ENCODE results near the gene LRRC72.
"Not testable (repeated sequence)": the region's sequence is repeated elsewhere in the genome, so short reads cannot be mapped to it uniquely, and the experiment has no call there.

The LRRC72 gene

DNA sequence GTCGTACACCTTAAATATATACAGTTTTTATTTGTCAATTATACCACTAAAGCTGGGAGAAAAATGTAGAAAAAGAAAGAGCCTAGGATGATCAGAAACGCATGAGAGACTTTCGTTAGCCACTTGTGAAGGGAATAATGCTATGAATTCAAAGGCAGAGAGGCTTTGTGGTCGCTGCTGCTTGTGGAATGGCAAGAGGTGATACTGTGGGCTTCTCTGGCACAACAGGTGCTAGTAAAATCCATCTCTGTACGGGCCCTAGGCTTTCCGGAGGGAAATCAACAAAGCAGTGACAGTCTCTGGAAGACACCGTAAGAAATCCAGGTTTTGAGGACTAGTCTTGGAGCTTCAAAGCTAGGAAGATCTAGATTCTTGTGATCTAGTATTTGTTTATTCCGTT is 52.6 kb downstream of the LRRC72 start:
- DNase-seq (ENCODE audit: low read depth in 2 of 2) = no peak

DNA sequence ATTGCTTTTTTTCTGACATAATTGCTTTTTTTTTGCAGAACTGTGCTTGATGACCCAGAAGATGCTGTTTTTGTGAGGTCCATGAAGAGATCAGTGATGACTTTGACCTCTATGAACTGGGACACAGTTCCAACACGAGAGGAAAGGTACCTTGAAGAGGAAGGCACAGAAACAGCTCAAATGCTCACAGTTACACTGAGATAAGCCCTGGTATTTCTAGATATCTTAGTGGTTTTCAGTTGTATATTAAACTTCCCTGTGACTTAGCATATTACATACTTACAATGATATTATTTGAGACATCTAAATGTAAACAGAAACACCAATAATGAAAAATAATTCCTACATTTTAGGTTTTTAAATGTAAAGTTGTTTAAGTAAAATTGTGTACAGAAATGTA is 54.7 kb downstream of the LRRC72 start:
- no peak for DNase-seq (ENCODE audit: low read depth in 2 of 2)

DNA sequence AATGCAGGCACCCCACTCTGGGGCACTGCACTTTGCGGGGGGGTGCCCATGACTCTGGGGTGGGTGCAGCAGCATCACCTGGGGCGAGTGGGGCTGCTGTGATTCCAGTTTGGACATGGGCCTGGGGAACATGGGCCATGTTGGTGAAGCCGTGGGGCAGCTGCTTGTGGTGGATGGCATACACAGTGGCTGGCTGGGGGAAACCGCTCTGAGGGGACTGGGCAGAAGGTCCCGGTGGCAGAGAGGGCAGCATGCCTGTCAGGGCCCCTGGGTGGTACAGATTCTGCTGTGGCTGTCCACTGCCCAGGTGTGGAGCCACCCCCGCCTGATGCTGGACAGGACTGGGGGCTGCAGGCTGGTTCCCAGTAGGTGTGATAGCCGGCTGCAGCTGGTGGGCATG is 57.2 kb downstream of the LRRC72 start:
- DNase-seq (ENCODE audit: low read depth in 2 of 2) = no peak

DNA sequence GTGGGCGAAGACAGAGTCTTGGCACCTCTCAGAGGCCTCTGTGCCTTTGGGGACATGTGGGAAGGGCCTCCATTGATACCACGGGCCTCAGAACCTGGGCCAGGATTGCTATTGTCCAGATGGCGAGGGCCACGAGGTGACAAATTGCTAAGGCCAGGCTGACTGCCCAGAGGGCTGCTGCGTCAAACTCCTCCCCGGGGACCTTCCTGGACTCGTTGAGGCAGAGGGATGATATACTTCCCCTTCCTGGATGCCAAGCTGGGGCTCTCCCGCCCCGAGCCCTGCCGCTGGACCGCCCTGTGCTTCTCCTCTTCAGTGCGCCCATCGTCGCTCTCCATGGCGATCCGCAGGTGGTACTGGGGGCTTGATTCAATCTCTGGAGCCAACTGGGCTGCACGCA is 58.9 kb downstream of the LRRC72 start:
- DNase-seq (ENCODE audit: low read depth in 2 of 2) = no peak

DNA sequence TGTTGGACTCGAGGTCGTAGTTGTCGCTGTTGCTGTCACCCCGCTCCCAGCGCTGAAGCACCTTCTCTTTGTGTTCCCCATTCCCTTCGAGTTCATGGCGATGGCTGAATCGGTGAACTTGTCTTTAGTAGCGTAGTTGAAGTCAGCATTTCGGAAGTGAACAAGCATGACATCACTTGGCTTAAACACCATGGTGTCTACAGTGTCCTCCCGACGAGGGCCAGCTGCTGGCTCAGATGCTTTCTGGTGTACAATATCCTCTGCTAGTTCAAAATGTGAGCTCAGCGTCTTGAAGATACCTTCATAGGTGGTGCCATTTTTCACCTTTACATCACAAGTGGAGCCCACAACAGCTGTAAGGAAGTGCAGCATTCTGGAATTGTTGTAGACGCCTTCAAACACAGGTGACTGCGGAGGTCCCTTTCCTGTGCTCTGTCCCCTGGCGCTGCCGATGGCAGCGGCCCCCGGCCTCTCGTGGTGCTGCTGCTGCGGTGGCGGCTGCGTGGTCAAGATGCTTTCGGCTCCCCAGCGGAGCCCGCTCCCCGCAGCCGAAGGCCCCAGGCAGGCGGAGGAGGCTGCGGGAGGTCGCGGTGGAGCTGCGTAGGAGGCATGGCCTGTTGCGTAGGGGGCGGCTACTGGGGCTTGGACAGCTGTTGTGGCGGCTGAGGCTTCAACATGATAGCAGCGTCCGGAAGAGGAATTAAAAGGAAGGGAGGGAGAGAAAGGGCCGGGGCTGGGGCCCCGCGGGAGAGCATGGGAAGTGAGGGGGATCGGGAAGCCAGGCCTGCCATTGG is 59.7 kb downstream of the LRRC72 start:
- no peak for DNase-seq (ENCODE audit: low read depth in 2 of 2)

DNA sequence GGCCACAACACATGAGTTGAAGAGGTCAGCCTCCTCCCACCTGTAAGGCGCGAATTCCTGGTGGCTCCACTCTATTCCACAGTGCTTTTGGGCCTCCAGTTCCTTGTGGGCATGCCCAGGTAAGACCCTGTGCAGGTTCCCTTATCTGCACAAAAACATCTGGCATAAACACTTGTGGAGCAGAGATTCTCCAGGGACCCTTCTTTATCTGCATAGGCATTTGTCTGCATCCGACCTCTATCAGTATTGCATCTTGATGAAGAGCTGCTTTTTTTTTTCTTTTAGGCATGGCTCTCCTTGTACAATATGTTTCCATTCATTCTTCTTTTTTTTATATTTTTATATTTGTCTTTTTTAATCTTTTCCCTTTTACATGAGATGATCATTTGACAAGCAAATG is 60.5 kb downstream of the LRRC72 start:
- DNase-seq (ENCODE audit: low read depth in 2 of 2) = no peak

DNA sequence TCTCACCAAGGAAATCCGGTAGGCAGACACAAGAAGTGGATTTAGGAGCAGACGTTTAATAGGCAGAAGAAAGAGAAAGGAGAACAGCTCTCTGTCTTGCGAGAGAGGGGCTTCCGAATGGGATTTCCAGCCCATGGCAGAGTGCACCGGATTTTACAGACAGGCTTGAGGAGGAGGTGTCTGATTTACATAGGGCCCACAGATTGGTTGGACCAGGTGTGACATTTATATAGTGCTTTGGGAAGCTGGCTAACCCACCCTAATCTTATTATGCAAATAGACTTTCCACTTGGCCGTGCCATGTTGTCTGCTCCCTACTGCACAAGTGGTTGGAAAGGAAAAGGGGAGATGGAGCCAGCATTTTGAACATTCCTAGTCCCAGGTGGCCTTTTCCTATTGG is 61.2 kb downstream of the LRRC72 start:
- DNase-seq (ENCODE audit: low read depth in 2 of 2) = no peak

DNA sequence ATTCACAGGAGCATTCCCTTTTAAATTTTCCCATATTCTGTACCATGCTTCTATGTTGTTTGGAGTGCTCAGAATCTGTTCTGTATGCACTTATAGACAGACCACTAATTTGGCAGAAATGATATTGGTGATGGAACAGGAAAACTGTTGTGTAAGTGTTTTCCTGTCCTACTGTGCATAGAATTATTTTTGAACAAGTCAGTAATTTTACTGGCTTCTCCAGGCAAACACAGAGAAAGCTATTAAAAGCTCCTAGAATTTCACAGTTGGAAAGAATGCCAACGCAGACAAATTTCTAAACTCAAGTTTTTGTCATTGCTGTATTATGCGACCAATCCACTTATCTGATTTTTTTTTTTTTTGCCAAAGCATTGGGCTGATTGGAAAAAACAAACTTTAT is 63.3 kb downstream of the LRRC72 start:
- no peak for DNase-seq (ENCODE audit: low read depth in 2 of 2)

DNA sequence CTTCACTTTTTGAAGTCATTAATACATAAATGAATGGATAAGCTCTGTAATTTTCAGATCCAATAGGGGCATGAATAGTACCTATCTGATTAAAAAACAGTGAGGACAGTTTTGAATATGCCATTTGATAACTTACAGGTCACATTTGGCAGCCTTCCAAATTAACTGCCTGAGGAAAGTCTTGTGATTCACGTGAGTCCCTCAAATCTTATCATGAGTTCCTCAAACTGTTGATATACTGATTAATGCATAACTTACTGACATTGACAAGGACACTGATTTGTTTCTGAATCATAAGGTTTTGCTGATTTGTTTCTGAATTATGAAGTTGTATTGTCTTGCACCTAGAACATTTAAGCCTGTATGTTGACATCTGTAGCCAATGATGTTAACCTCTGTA is 63.8 kb downstream of the LRRC72 start:
- DNase-seq (ENCODE audit: low read depth in 2 of 2) = no peak

DNA sequence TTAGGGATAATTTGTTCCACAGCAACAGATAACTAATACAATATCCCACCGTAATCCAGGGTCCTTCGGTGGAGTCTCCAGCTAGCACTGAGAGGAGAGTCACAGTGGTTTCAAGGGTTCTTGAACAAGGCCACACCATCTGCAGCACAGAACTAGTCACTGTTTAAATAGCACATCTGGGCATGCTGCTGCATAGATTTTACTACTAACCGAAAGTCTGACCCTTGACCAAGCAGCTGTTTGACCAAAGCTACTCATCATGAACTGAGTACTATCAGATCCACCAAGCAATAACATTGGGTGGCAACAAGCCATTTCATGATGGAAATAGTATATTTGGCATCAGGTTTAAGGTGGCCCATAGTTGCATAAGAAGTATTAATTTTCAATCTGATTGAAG is 65.8 kb downstream of the LRRC72 start:
- no peak for DNase-seq (ENCODE audit: low read depth in 2 of 2)

DNA sequence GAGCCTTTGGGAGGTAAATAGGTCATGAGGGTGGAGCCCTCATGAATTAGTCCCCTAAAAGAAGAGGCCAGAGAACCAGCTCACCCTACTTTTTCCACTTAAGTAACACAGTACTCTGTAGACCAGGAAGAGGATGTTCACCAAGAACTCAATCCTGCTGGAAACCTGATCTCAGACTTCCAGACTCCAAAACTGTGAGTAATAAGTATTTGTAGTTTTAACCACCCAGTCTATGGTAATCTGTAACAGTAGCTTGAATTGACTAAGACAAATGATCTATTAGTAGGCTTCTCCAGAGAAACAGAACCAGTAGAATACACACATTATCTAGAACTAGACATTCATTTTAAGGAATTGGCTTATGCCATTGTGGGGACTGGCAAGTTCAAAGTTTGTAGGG is 67.4 kb downstream of the LRRC72 start:
- DNase-seq (ENCODE audit: low read depth in 2 of 2) = no peak

DNA sequence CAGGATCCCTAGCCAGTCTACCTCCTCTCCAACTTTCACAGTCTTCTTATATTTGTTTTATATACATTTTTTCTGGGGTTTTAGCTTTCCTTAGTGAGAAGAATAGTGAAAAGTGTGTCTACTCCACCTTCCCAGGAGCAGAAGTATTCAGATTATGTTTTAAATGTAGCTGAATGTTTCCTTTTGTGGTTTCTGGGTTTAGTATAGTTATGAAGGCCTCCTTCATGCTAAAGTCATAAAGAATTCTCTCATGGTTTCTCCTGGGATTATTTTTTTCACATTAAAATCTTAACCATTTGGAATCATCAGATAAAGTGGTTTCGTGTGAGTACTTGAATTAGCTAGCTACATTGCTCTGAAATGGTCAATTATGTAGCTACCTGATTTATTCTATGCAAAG is 68.1 kb downstream of the LRRC72 start:
- DNase-seq (ENCODE audit: low read depth in 2 of 2) = no peak

DNA sequence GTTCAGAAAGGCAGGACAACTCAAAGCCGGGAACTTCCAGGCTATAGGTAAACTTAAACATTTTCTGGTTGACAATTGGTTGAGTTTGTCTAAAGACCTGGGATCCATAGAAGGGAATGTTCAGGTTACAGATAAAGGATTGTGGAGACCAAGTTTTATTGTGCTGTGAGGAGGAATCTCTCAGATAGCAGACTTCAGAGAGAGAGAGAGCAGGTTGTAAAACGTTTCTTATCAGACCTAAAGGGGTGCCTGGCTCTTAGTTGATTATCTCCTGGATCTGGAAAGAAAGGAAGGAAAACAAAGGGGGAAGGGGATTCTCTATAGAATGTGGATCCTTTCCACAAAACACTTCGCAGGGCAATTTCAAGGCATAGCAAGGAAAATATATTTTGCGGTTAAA is 69.0 kb downstream of the LRRC72 start:
- not testable (repeated sequence) for DNase-seq (ENCODE audit: low read depth in 2 of 2)

DNA sequence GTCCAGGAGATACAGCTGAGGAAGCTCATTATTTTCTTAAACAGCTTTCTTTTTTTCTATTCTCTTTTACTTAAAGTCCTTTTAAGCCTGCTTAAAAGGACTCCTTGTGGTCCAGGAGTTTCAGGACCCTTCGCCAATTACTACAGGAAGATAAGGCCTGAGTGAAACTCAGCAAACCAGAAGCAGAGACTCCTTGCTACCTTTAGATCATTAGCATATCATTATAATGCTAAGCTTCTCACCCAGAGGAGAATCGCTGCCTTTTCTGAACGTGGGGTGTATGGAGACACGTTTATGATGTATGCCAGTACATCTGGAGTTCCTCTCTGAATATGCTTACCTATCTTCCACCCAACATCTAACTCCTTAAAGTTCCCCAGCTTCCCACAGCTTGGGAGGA is 71.4 kb downstream of the LRRC72 start:
- DNase-seq (ENCODE audit: low read depth in 2 of 2) = no peak

DNA sequence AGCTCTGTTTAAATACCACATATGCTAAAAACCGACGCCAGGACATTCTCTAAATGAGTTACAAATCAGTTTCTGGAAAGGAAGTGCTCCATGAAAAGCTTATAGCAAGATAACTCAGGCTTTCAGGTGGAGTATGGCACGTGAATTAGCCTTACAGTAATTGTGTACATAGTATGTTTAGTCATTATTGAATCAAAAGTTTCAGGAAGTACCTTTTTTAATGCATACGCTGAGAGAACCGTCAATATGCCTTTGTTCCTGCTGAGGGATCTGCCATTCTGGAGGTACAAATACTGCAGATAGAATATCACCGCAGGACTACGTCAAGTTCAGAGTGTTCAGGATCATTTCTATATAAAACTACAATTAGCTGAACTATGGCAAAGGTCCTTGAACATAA is 73.2 kb downstream of the LRRC72 start:
- no peak for DNase-seq (ENCODE audit: low read depth in 2 of 2)

DNA sequence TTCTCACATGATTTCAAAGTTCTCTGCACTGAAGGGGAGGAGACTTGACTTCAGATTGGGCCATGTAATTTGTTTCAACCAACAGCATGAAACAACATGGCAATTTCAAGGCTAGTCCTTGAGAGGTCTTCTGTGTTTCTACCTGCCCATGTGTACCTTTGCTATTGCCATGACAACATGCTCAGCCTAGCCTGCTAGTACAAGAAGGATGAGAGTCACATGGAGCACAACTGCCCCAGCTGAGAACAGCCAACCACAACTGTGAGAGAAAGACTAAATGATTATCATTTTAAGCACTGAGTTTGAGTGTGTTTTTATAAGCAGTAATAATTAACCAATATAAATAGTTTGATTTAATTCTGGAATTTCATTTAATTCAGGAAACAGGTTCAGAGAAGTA is 77.0 kb downstream of the LRRC72 start:
- DNase-seq (ENCODE audit: low read depth in 2 of 2) = no peak

DNA sequence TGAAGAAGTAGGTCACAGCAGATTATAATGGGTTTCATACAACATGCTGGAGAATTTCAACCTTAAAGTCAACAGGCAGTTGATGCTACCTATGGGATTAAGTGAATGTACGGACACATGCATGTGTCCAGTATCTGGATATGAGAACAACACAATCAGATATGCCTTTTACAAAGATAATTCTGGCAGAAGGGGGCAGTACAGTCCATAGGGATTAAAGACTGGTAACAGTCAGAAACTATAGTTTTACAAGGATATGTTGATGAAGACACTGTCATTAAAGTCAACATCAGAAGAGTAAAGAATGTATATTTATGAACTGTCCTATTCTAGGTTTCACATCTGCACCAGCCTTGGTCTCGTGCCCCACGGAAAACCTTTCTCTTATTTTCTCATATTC is 77.4 kb downstream of the LRRC72 start:
- DNase-seq (ENCODE audit: low read depth in 2 of 2) = no peak

DNA sequence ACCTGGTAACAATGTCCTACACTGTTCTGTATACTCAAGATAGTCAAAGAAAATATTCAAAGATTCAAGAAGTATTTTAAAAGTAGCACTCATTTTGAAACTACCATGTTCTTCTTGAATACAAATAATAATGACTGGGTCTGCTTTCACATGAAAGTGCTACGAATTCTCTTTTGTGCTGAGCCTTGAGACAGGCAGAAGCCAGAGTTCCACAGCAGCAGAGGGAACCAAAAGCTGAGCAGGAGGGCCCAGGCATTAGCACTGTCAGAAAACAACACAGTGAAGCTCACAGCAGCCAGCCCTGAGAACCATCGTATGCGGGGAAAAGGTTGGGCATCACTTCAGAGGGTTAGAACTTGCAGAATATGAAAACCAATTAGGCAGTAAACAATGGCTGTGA is 80.1 kb downstream of the LRRC72 start:
- no peak for DNase-seq (ENCODE audit: low read depth in 2 of 2)

DNA sequence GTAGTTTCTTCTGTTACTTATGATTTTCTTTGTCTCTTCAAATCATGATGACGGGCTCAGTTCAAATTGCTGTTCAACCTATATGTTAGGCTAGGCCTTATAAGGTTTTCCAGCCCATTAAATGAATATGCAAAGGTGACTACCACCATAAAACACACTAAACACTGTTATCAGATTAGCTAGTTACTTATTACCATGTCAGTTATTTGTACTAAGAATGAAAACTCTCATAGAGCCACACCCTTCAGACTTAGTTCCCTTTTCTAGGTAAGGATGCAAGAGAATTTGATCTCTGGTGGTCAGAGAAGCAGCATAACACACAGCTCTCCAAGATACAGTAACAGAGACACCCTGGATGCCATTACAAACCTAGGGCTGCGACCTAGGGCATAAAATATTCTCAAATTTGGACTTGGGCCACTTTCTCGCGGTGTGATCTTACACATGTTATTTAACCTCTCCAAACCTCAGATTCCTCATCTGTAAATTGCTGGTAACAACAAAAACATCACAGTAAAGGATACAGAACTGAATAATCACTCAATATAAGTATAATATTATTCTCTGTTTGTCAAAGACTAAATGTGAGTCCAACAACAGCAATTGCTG is 83.3 kb downstream of the LRRC72 start:
- DNase-seq (ENCODE audit: low read depth in 2 of 2) = no peak

DNA sequence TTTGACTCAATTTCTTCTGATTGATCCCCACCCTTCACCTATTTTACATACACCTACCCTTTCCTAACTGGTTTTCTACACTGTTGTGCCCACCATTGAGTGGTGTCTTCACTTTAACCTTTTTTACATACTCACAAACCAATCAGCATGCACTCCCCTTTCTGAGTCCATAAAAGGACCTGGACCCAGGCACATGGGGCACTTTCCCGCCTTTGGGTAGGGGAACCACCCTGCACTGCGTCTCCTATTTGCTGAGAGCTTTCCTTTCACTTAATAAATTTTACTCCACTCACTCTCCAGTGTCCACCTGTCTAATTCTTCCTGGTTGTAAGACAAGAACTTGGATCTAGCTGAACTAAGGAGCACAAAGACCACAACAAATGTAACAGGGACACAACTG is 85.1 kb downstream of the LRRC72 start:
- DNase-seq (ENCODE audit: low read depth in 2 of 2) = no peak

DNA sequence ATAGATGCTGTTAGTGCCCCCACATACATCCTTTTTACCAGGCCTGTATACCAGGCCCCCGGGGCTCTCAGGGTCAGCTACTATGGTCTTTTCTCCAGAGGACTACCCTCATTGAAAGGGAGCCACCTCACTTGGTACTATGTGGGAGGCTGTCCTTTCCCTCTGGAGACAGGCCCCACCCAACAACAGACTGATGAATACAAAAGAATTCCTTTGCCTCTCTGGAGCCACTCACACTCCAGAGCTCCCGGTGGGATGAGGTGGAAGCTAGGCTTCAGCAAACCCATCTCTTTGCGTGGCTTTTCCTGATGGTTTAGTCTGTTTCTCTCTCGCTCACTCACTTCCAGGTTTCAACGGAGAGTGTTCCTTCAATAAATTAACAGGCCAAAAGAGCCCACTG is 88.6 kb downstream of the LRRC72 start:
- DNase-seq (ENCODE audit: low read depth in 2 of 2) = no peak

DNA sequence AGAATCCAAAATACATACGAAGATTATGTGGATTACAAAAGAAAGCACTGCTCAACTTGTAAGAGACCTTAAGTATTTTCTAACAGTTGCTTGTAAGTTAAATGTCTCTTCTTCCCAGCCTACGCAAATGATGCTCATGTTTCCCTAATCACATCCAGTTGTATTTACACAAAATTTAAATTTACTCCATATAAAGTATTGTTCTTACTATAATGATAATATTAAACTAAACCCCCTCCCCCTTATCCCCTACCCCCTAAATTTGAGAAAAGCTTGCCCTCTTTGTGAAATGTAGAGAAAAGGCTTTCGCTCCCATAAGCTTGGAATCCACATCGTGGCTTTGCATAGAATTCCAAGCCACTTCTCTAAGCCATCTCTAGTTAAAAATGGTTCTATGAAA is 89.5 kb downstream of the LRRC72 start:
- no peak for DNase-seq (ENCODE audit: low read depth in 2 of 2)

DNA sequence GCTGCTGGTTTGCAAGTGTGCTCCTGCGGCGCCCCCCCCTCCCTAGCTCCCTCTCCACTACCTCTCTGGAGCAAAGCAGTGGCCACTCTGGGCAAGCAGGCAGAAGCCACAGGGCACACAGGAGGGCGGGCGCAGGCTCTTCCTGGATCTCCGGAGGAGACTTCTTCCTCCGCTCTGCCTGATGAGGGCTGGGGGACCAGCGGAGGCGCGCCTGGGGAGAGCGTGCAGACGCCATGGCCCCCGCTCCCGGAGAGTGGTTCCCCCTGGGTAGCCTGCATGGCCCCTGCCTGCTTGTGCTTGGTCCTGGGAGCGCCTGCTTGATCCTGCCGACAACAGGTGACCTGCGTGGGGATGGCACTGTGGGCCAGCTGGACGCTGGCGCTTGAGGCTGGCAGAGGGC is 89.9 kb downstream of the LRRC72 start:
- no peak for DNase-seq (ENCODE audit: low read depth in 2 of 2)

DNA sequence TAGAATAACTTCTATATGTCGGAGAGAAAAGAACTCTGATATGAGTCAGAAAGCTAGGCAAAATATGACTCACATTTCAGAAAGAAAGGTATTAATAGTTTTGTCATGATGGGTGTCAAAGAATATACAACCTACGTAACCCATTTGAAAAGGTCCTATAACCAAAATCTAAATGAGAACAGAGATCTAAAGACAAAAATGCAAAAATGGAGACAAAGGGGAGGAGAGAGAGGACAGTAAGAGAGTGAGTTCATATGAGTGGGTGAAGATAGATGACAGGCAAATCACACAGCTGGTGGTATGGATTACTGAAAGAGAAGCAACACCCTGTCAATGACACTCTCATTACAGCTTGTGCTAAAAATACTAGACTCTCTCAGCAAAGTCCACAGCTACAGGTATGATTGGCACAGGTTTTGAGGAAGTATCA is 93.4 kb downstream of the LRRC72 start:
- no peak for DNase-seq (ENCODE audit: low read depth in 2 of 2)

Measured in activated CD8-positive, alpha-beta memory T cell treated with anti-CD3 and anti-CD28 coated beads for 4 hours (primary cell).